ENCODE data around the gene CWC27. TPM values are rescaled to one million over a fixed set of nuclear protein-coding genes. Genes with fewer than 3 reads are reported as not detected.

CWC27 gene
- total and polyA plus RNA-seq, 9 of the 15 experiments (the other 6 are each of a cell fraction or from before 2014, with no cell fraction given): 19.7 to 49.3 (median 38.3) TPM

GRCh38 chr5:64831996-64832395 lies 63.3 kb downstream of the CWC27 start (continued):
- TF ChIP-seq, protein P1, sequence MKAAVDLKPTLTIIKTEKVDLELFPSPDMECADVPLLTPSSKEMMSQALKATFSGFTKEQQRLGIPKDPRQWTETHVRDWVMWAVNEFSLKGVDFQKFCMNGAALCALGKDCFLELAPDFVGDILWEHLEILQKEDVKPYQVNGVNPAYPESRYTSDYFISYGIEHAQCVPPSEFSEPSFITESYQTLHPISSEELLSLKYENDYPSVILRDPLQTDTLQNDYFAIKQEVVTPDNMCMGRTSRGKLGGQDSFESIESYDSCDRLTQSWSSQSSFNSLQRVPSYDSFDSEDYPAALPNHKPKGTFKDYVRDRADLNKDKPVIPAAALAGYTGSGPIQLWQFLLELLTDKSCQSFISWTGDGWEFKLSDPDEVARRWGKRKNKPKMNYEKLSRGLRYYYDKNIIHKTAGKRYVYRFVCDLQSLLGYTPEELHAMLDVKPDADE (conservative IDR thresholded peaks at IDR 0.05; ENCODE audit: control insufficient read depth, low read depth, low read length): no peak
- TF ChIP-seq ZNF263 (CRISPR knock-in tag; IDR thresholded peaks at IDR 0.05; ENCODE audit: borderline replicate concordance) (no peak), C11orf30 (IDR thresholded peaks at IDR 0.05; ENCODE audit: low read depth) (no peak), U2AF2 (optimal IDR thresholded peaks at IDR 0.05; ENCODE audit: low read depth, low read length) (no peak), ZEB2 (IDR thresholded peaks at IDR 0.05) (no peak), MAX (CRISPR knock-in tag; IDR thresholded peaks at IDR 0.05) (no peak), TAF7 (tag; IDR thresholded peaks at IDR 0.05) (no peak)
- TF ChIP-seq, protein P2, sequence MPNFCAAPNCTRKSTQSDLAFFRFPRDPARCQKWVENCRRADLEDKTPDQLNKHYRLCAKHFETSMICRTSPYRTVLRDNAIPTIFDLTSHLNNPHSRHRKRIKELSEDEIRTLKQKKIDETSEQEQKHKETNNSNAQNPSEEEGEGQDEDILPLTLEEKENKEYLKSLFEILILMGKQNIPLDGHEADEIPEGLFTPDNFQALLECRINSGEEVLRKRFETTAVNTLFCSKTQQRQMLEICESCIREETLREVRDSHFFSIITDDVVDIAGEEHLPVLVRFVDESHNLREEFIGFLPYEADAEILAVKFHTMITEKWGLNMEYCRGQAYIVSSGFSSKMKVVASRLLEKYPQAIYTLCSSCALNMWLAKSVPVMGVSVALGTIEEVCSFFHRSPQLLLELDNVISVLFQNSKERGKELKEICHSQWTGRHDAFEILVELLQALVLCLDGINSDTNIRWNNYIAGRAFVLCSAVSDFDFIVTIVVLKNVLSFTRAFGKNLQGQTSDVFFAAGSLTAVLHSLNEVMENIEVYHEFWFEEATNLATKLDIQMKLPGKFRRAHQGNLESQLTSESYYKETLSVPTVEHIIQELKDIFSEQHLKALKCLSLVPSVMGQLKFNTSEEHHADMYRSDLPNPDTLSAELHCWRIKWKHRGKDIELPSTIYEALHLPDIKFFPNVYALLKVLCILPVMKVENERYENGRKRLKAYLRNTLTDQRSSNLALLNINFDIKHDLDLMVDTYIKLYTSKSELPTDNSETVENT (CRISPR knock-in tag; IDR thresholded peaks at IDR 0.05): no peak

All from K562 (cell line).